Prostate gland (tissue), 2 donors: ENCODE measurements around the gene SCNN1G.

Source experiments
- CTCF ChIP-seq, 4 experiments: fragments of 200-600 bp in 2 of 4; fragments of 450-650 bp in 2 of 4; sonication (generic) in 2 of 4; IDR thresholded peaks; 1 replicate in 3 of 4; 2 replicates in 1 of 4; pipeline ENCODE4 v1.5.1; 2016 to 2019; ENCODE audit warnings: antibody characterized with exemption in 4 of 4, mild to moderate bottlenecking in 2 of 4, moderate library complexity in 2 of 4
- POLR2A ChIP-seq: fragments of 450-650 bp; IDR thresholded peaks from one replicate; pipeline ENCODE4 v1.6.1; 2016; ENCODE audit warnings: antibody characterized with exemption, mild to moderate bottlenecking

- no peak for TF ChIP-seq CTCF (IDR thresholded peaks at IDR 0.05)
- no peak for TF ChIP-seq POLR2A
These were observed 48.3 kb upstream of the SCNN1G start for GRCh38 chr16:23134274-23134673.
